Bronchial epithelial cell (primary cell): Measurements from ENCODE around the gene ADCY1. TPM values are rescaled to one million over a fixed set of nuclear protein-coding genes. Genes with fewer than 3 reads are reported as not detected.

Experiments
- DNase-seq: peaks from one replicate; pipeline ENCODE4 v3.0.0-alpha.2; 2010; ENCODE audit warnings: low read depth
- FAIRE-seq: peaks from 2 replicates; lab custom pipeline; 2011; peaks lifted over from hg19 to GRCh38; lab: Jason Lieb, UNC
- H3K27me3 ChIP-seq: 2 replicates; pipeline ENCODE4 v1.5.1; 2011; ENCODE audit warnings: low read length; ENCODE audit not compliant: control insufficient read depth, insufficient read depth
- H3K36me3 ChIP-seq: 2 replicates; pipeline ENCODE4 v1.5.1; 2011; ENCODE audit warnings: low read length; ENCODE audit not compliant: control insufficient read depth, insufficient read depth
- H3K4me3 ChIP-seq: 2 replicates; pipeline ENCODE4 v1.5.1; 2011; ENCODE audit warnings: mild to moderate bottlenecking, low read depth, low read length, control low read depth
- CTCF ChIP-seq: IDR thresholded peaks from 2 replicates; pipeline ENCODE4 v1.5.1; 2011; ENCODE audit warnings: mild to moderate bottlenecking, moderate library complexity, low read length, control low read depth, inconsistent platforms; ENCODE audit not compliant: insufficient read depth, severe bottlenecking
- total RNA-seq: library from RNA; depleted of rRNA; stranded (reverse); fragments of >200 nt; gene quantifications from 2 replicates; pipeline ENCODE4 v1.2.1, GENCODE V29; 2014

ADCY1 gene
- total RNA-seq, 1 donor from 2014 or later: 0.79 TPM

DNA sequence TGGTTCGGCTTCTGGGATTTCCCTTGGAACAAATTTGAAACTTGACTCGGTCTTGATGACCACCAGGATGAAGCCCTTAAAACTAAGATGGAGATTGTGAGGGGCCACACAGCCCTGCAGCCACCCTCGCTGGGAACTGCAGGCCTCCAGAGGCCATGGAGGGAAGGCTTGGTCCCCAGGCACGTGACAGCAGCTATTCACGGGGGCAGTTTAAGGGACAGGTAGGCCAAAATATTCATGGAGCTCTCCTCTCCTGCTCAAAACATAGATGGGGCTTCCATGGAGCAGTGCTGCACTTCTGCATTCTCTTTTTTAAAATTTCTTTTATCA is 137.0 kb downstream of the ADCY1 start:
- Histone ChIP-seq H3K36me3 (no peaks in the 10 kb centered on the region), H3K4me3 (no peak overlapping the region), H3K27me3 (no peaks in the 10 kb centered on the region)
- TF ChIP-seq CTCF: no peak
- FAIRE-seq: no peak
- no peak for DNase-seq

DNA sequence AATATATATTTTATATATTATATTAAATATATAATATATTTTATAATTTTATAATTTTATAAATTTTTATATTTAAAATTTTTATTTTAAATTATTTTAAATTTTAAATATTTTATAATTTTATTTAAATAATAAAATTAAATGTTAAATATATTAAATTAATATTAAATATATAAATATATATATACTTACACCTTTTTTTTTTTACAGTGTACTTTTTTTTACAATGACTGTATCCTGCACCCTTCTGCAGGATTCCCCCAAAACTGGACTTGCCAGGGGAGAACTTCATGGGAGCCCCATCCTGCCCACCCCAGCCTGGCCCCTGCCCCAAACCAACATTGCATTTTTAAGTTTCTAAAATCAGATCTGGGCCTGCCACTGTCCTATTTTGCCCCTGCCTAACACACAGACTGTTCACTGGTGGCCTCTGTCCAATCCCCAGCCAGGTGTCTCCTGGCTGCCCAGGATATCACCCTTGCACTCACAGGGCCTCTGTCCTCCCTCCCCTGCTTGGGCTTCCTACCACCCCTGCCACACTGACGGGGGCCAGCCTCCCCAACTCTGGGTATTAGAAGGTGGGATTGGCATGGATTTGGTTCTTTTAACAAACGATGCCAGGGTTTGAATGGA is 138.0 kb downstream of the ADCY1 start:
- Histone ChIP-seq H3K27me3 (no peaks in the 10 kb centered on the region), H3K4me3 (no peak overlapping the region), H3K36me3 (no peaks in the 10 kb centered on the region)
- TF ChIP-seq CTCF: no peak
- FAIRE-seq: no peak
- no peak for DNase-seq

DNA sequence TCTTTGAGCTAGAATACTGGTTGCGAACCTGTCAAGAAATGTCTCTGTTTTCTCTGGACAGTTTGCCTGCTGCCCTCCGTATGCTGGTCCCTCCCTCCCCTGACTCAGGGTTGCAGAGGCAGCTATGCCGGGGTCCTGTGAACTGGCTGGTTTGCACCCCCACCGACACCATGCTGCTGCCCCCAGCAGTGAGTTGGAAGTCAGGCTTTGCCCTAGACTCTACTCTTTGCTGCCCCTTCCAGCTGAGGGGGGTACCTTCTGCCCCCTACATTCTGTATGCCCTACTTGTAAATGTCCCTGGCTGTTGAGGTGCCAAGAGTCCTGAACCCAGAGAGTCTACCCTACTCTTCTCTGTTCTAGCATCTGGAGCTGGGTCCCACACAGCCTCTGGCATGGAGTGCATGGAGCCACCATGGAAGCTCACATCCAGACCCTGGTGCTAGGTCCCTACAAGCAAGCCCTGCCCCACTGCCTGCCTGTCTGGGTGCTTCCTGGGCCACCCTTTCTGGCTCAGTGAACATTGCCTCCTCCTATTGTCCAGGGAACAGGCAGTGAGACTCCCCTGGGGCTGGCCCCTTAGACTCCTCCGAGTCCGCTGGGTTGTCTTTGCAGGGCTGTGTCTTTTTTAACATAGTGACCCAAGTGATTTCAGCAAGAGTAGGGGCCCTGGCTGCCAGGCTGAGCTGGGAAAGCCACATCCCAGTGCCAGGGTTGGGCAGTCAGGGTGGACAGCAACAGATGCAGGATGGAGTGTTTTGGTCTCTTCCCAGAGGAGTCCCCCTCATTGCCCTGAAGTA is 138.9 kb downstream of the ADCY1 start:
- FAIRE-seq: peak; percentile 60
- H3K27me3 ChIP-seq: no peaks in the 10 kb centered on the region

DNA sequence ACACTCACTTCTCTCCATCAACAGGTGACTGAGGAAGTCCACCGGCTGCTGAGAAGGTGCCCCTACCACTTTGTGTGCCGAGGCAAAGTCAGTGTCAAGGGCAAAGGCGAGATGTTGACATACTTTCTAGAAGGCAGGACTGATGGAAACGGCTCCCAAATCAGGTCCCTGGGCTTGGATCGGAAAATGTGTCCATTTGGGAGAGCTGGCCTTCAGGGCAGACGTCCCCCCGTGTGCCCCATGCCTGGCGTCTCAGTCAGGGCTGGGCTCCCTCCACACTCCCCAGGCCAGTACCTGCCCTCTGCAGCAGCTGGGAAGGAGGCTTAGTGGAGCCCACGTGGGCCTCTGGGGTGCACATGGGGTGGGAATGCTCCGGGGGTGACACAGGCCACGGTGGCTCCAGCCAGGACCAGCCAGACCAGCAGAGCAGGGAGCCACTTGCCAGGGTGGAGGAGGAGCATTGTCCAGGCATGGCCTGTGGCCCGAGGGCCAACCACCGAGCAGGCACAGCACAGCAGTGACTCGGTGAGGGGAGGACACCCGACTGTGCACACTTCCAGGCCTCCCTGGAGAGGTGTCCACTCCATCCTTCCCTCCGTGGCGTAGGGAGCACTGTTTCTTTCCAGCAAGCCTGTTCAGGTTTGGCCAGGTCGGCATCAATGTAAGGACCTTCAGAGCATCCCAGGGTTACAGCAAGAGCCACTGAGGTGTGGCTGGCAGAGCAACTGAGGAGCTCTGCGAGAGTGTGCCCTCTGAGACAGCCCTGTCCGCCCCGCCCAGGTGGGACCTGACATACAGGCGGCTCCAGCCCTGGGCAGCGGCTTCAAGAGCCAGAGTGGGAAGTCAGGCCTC is 139.7 kb downstream of the ADCY1 start:
- Histone ChIP-seq H3K4me3 (no peak overlapping the region), H3K36me3 (no peaks in the 10 kb centered on the region), H3K27me3 (no peaks in the 10 kb centered on the region)
- DNase-seq (no peak), FAIRE-seq (no peak)
- no peak for TF ChIP-seq CTCF

More for the DNA sequence above, 138.9 kb downstream of the ADCY1 start:
- no peak overlapping the region for H3K4me3 ChIP-seq
- TF ChIP-seq CTCF: no peak
- no peaks in the 10 kb centered on the region for H3K36me3 ChIP-seq
- no peak for DNase-seq

DNA sequence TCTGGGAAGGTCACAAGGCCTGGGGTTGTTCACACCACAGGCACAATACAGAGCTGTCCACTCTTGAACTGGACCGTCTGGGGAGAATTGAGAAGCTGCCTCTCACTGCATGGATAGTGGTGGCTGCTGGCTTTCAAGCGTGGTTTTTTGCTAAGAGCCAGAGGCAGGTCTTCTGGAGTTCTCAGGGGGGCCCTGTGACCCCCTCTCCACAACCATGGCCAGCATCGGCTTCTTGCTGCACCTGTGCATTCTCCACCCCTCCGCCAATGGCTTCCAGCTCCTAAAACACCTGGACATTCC is 140.3 kb downstream of the ADCY1 start:
- Histone ChIP-seq H3K36me3 (no peaks in the 10 kb centered on the region), H3K4me3 (no peak overlapping the region), H3K27me3 (no peaks in the 10 kb centered on the region)
- no peak for TF ChIP-seq CTCF
- DNase-seq (no peak), FAIRE-seq (no peak)
